H9 (cell line): ENCODE results near the gene ARHGAP10. TPM values are rescaled to one million over a fixed set of nuclear protein-coding genes. Genes with fewer than 3 reads are reported as not detected.

Source experiments
- DNase-seq: peaks from one replicate; pipeline ENCODE4 v3.0.0-alpha.2; 2017
- H2AFZ ChIP-seq: one replicate; pipeline ENCODE4 v1.6.1; 2013; ENCODE audit warnings: mild to moderate bottlenecking, low read length, control low read depth, moderate library complexity
- H2AK5ac ChIP-seq: 2 replicates; pipeline ENCODE4 v1.6.1; 2013; ENCODE audit warnings: low read length, control low read depth, mixed read lengths; ENCODE audit not compliant: insufficient read length
- H2BK120ac ChIP-seq: one replicate; pipeline ENCODE4 v1.6.1; 2013; ENCODE audit warnings: low read depth, mild to moderate bottlenecking, low read length, control low read depth, inconsistent platforms; ENCODE audit not compliant: poor library complexity, severe bottlenecking
- H2BK12ac ChIP-seq: 2 replicates; pipeline ENCODE4 v1.6.1; 2013; ENCODE audit warnings: low read length, control low read depth, mixed read lengths, low read depth; ENCODE audit not compliant: insufficient read length
- H2BK15ac ChIP-seq: 2 replicates; pipeline ENCODE4 v1.6.1; 2013; ENCODE audit warnings: low read depth, low read length, control low read depth
- H2BK20ac ChIP-seq: one replicate; pipeline ENCODE4 v1.6.1; 2013; ENCODE audit warnings: low read depth, mild to moderate bottlenecking, low read length, control low read depth, inconsistent platforms; ENCODE audit not compliant: poor library complexity, severe bottlenecking
- H2BK5ac ChIP-seq: 2 replicates; pipeline ENCODE4 v1.6.1; 2013; ENCODE audit warnings: low read length, control low read depth, mixed read lengths; ENCODE audit not compliant: insufficient read length
- H3K14ac ChIP-seq: 2 replicates; pipeline ENCODE4 v1.6.1; 2013; ENCODE audit warnings: low read length, control low read depth; ENCODE audit not compliant: insufficient read depth
- H3K18ac ChIP-seq: 2 replicates; pipeline ENCODE4 v1.6.1; 2013; ENCODE audit warnings: low read depth, mild to moderate bottlenecking, mixed read lengths, low read length, control low read depth; ENCODE audit not compliant: insufficient read length
- H3K23ac ChIP-seq: 2 replicates; pipeline ENCODE4 v1.6.1; 2013; ENCODE audit warnings: low read length, control low read depth, mixed read lengths, low read depth; ENCODE audit not compliant: insufficient read length
- H3K23me2 ChIP-seq: 2 replicates; pipeline ENCODE4 v1.6.1; 2013; ENCODE audit warnings: low read depth, mild to moderate bottlenecking, mixed read lengths, low read length, control low read depth; ENCODE audit not compliant: insufficient read length, poor library complexity, severe bottlenecking
- H3K27ac ChIP-seq: 2 replicates; pipeline ENCODE4 v1.5.1; 2013; ENCODE audit warnings: low read length, control low read depth, mixed read lengths, low read depth; ENCODE audit not compliant: insufficient read length
- H3K27me3 ChIP-seq: 2 replicates; pipeline ENCODE4 v1.6.1; 2013; ENCODE audit warnings: low read length, control low read depth, inconsistent platforms; ENCODE audit not compliant: insufficient read depth
- H3K4ac ChIP-seq: 2 replicates; pipeline ENCODE4 v1.6.1; 2013; ENCODE audit warnings: low read depth, mild to moderate bottlenecking, control low read depth, inconsistent platforms, low read length, moderate library complexity
- H3K4me1 ChIP-seq: 2 replicates; pipeline ENCODE4 v1.6.1; 2013; ENCODE audit warnings: low read length, control low read depth, inconsistent platforms; ENCODE audit not compliant: insufficient read depth
- H3K4me2 ChIP-seq: 2 replicates; pipeline ENCODE4 v1.6.1; 2013; ENCODE audit warnings: low read length, control low read depth, mixed read lengths; ENCODE audit not compliant: insufficient read length, insufficient read depth
- H3K56ac ChIP-seq: 2 replicates; pipeline ENCODE4 v1.6.1; 2013; ENCODE audit warnings: low read depth, mild to moderate bottlenecking, mixed read lengths, low read length, control low read depth; ENCODE audit not compliant: insufficient read length
- H3K79me1 ChIP-seq: 2 replicates; pipeline ENCODE4 v1.6.1; 2013; ENCODE audit warnings: low read depth, mild to moderate bottlenecking, moderate library complexity, low read length, control low read depth, inconsistent platforms; ENCODE audit not compliant: insufficient read depth, poor library complexity, severe bottlenecking
- H3K79me2 ChIP-seq: 2 replicates; pipeline ENCODE4 v1.6.1; 2013; ENCODE audit warnings: low read length, control low read depth, inconsistent platforms; ENCODE audit not compliant: insufficient read depth
- H3K9ac ChIP-seq: 2 replicates; pipeline ENCODE4 v1.6.1; 2013; ENCODE audit warnings: low read length, control low read depth, mixed read lengths; ENCODE audit not compliant: insufficient read length; ENCODE audit errors: extremely low read depth
- H3K9me3 ChIP-seq: one replicate; pipeline ENCODE4 v1.6.1; 2013; ENCODE audit warnings: low read depth, low read length, inconsistent platforms; ENCODE audit not compliant: control insufficient read depth
- H3T11ph ChIP-seq: one replicate; pipeline ENCODE4 v1.6.1; 2013; ENCODE audit warnings: mild to moderate bottlenecking, low read length, control low read depth, inconsistent platforms
- H4K20me1 ChIP-seq: one replicate; pipeline ENCODE4 v1.6.1; 2013; ENCODE audit not compliant: control insufficient read depth, insufficient read length, insufficient read depth
- H4K5ac ChIP-seq: 2 replicates; pipeline ENCODE4 v1.6.1; 2013; ENCODE audit warnings: low read depth, mild to moderate bottlenecking, mixed read lengths, low read length, control low read depth; ENCODE audit not compliant: insufficient read length
- H4K8ac ChIP-seq: replicated peaks from 2 replicates; pipeline ENCODE4 v1.6.1; 2013; ENCODE audit warnings: low read length, control low read depth, mixed read lengths, low read depth; ENCODE audit not compliant: insufficient read length
- H4K91ac ChIP-seq: 2 replicates; pipeline ENCODE4 v1.6.1; 2013; ENCODE audit warnings: low read depth, mild to moderate bottlenecking, moderate library complexity, mixed read lengths, low read length, control low read depth; ENCODE audit not compliant: insufficient read length
- H3K27ac Mint-ChIP-seq, 3 experiments: 2 replicates in 2 of 3; 3 replicates in 1 of 3; pipeline ENCODE4 v1.8.0; 2020 to 2021; ENCODE audit warnings: mixed read lengths in 3 of 3, mild to moderate bottlenecking in 1 of 3, moderate library complexity in 1 of 3
- H3K27me3 Mint-ChIP-seq: 2 replicates; pipeline ENCODE4 v1.8.0; 2021; ENCODE audit warnings: low read depth, mild to moderate bottlenecking, moderate library complexity, mixed read lengths
- H3K36me3 Mint-ChIP-seq, 3 experiments: 2 replicates in 2 of 3; 3 replicates in 1 of 3; pipeline ENCODE4 v1.8.0; 2020 to 2021; ENCODE audit warnings: low read depth in 3 of 3, mixed read lengths in 3 of 3; ENCODE audit not compliant: insufficient read depth in 1 of 3
- H3K4me1 Mint-ChIP-seq, 2 experiments: 2 replicates each; pipeline ENCODE4 v1.8.0; 2020; ENCODE audit warnings: mixed read lengths in 2 of 2
- H3K4me3 Mint-ChIP-seq, 2 experiments: 2 replicates in 1 of 2; 3 replicates in 1 of 2; pipeline ENCODE4 v1.8.0; 2020 to 2021; ENCODE audit warnings: mild to moderate bottlenecking in 2 of 2, mixed read lengths in 2 of 2, moderate library complexity in 1 of 2
- H3K9me3 Mint-ChIP-seq, 2 experiments: 2 replicates in 1 of 2; 3 replicates in 1 of 2; pipeline ENCODE4 v1.8.0; 2020; ENCODE audit warnings: mild to moderate bottlenecking in 2 of 2, mixed read lengths in 2 of 2, moderate library complexity in 1 of 2
- CTCF ChIP-seq: fragments of 200-600 bp; sonication (generic); conservative IDR thresholded peaks from 3 replicates; pipeline ENCODE4 v1.8.0; 2021; ENCODE audit warnings: antibody characterized with exemption, mild to moderate bottlenecking
- WGBS: extraction: QIAGEN DNeasy Blood & Tissue Kit; methylation state at CpG from one replicate; pipeline ENCODE4 v1.1.7; 2013; ENCODE audit warnings: missing lambda C conversion rate, low lambda C conversion rate, mixed read lengths; ENCODE audit not compliant: insufficient read length; ENCODE audit errors: extremely low coverage; 5-methylcytosine and 5-hydroxymethylcytosine counted together
- total RNA-seq: library from RNA; stranded (reverse); gene quantifications from 2 replicates; pipeline ENCODE4 v1.2.1, GENCODE V29; 2021

The ARHGAP10 gene
- total RNA-seq, 1 experiment from 2014 or later, result 7.8 TPM

GRCh38 chr4:147839663-147840062, 107.8 kb downstream of the ARHGAP10 start:
- no peak for DNase-seq
- H3K23ac ChIP-seq, result no peak overlapping the region
- H3K18ac ChIP-seq, result no peak overlapping the region
- H2BK5ac ChIP-seq, result no peak overlapping the region
- H3K4me1 ChIP-seq, result no peaks in the 10 kb centered on the region
- H3K14ac ChIP-seq, result no peak overlapping the region; the same call in 1 of the 2 replicates
- H3K4me2 ChIP-seq, result no peak overlapping the region
- H2AFZ ChIP-seq, result no peak overlapping the region
- no peak overlapping the region for H4K8ac ChIP-seq
- peaks cover 0 to 1% of the 10 kb centered on the region in 2 experiments; a peak in 1 of 5 replicates for H3K9me3 Mint-ChIP-seq
- no peak overlapping the region for H3K4me3 Mint-ChIP-seq
- H3K79me2 ChIP-seq, result no peaks in the 10 kb centered on the region
- no peaks in the 10 kb centered on the region for H3K27me3 ChIP-seq
- H4K20me1 ChIP-seq, result no peaks in the 10 kb centered on the region
- no peak overlapping the region for H2BK12ac ChIP-seq
- H3T11ph ChIP-seq, result no peak overlapping the region
- no peak overlapping the region for H3K56ac ChIP-seq
- no peak overlapping the region for H2AK5ac ChIP-seq
- H3K4me1 Mint-ChIP-seq, result peaks cover 29 to 44% of the 10 kb centered on the region in 2 experiments
- no peaks in the 10 kb centered on the region for H3K36me3 Mint-ChIP-seq
- H3K79me1 ChIP-seq, result no peaks in the 10 kb centered on the region
- no peak overlapping the region for H3K4ac ChIP-seq
- H4K91ac ChIP-seq, result no peak overlapping the region
- H2BK120ac ChIP-seq, result no peak overlapping the region
- no CpG with 5 or more reads among the region's 3 CpGs for WGBS
- no peaks in the 10 kb centered on the region for H3K9me3 ChIP-seq
- no peak overlapping the region for H3K27ac ChIP-seq
- H2BK15ac ChIP-seq, result 0 out of 2 replicates have a peak overlapping the region, but pooled peaks have one; percentile 24
- no peak overlapping the region for H4K5ac ChIP-seq
- H2BK20ac ChIP-seq, result no peak overlapping the region
- H3K27me3 Mint-ChIP-seq, result peaks cover 1% of the 10 kb centered on the region; the same call in 1 of the 2 replicates
- H3K23me2 ChIP-seq, result no peaks in the 10 kb centered on the region
- TF ChIP-seq CTCF, result no peak
- H3K9ac ChIP-seq, result no peak overlapping the region
- no peak overlapping the region for H3K27ac Mint-ChIP-seq
